Heart right ventricle (tissue), 16 donors: Measurements from ENCODE around the gene GATA6. TPM values are rescaled to one million over a fixed set of nuclear protein-coding genes. Genes with fewer than 3 reads are reported as not detected.
"Not testable (repeated sequence)": the region's sequence is repeated elsewhere in the genome, so short reads cannot be mapped to it uniquely, and the experiment has no call there.

ENCODE experiments used
- ATAC-seq, 8 donors: fragments of 200-7000 bp; cut with Tn5 transposase; one replicate each; pipeline ENCODE4 v1.9.1; 2020; ENCODE audit warnings: mild to moderate bottlenecking in 8 of 8, moderate library complexity in 8 of 8, moderate number of reproducible peaks in 1 of 8
- DNase-seq, 2 donors: peaks; one replicate each; pipeline ENCODE4 v3.0.0-alpha.2; 2020
- H3K27ac ChIP-seq, 10 donors: fragments of 200-600 bp; sonication (generic) in 2 of 10; one replicate each; pipeline versions ENCODE4 v1.5.0 to v1.8.0; 2020 to 2022; ENCODE audit warnings: mild to moderate bottlenecking in 3 of 10
- H3K27me3 ChIP-seq, 7 donors: fragments of 200-600 bp; one replicate each; pipeline ENCODE4 v1.8.0; 2021 to 2022; ENCODE audit warnings: mild to moderate bottlenecking in 2 of 7
- H3K36me3 ChIP-seq, 9 donors: fragments of 200-600 bp; sonication (generic) in 1 of 9; one replicate each; pipeline versions ENCODE4 v1.5.0 to v1.8.0; 2020 to 2022; ENCODE audit warnings: mild to moderate bottlenecking in 2 of 9
- H3K4me1 ChIP-seq, 9 donors: fragments of 200-600 bp; sonication (generic) in 1 of 9; one replicate each; pipeline versions ENCODE4 v1.5.0 to v1.8.0; 2020 to 2022; ENCODE audit warnings: mild to moderate bottlenecking in 4 of 9
- H3K4me3 ChIP-seq, 10 donors: fragments of 200-600 bp; sonication (generic) in 2 of 10; one replicate each; pipeline versions ENCODE4 v1.5.0 to v1.8.0; 2020 to 2022; ENCODE audit warnings: mild to moderate bottlenecking in 7 of 10, moderate library complexity in 2 of 10
- H3K9me3 ChIP-seq, 11 donors: fragments of 200-600 bp in 10 of 11; sonication (generic) in 2 of 11; one replicate each; pipeline versions ENCODE4 v1.5.0 to v1.8.0; 2013 to 2022; ENCODE audit warnings: mild to moderate bottlenecking in 2 of 11, control low read depth in 1 of 11, moderate library complexity in 1 of 11
- WGBS, 2 donors: extraction: QIAGEN DNeasy Blood & Tissue Kit; methylation state at CpG; one replicate each; pipeline ENCODE4 v1.1.7; 2013; ENCODE audit warnings: inconsistent platforms in 1 of 2; 5-methylcytosine and 5-hydroxymethylcytosine counted together
- intact Hi-C, 10 donors: fragments of 100-400 bp; cut with DNase I; formaldehyde crosslinking; loops; one replicate each; pipeline versions ENCODE4 v1.11.1 to v1.14.2; 2022
- polyA plus RNA-seq, 2 donors: library from polyadenylated mRNA; stranded (reverse); fragments of 200-250 nt; gene quantifications; one replicate each; pipeline ENCODE4 v1.2.3, GENCODE V29; 2013
- total RNA-seq, 10 donors: library from RNA; stranded (reverse); fragmentation: NEBNext Ultra II Directional in 3 of 10; extraction: Animal tissue kit (Norgen Biotek cat#: 25700) in 3 of 10; gene quantifications; one replicate each; pipeline versions ENCODE4 v1.2.1 to v1.2.4, GENCODE V29; 2021 to 2023
- TF ChIP-seq, protein P1 (sequence below), 9 donors: fragments of 200-600 bp; sonication (generic) in 2 of 9; IDR thresholded peaks; one replicate each; pipeline versions ENCODE4 v1.5.0 to v1.8.0; 2021 to 2022; ENCODE audit warnings: antibody characterized with exemption in 9 of 9, mild to moderate bottlenecking in 5 of 9, moderate library complexity in 1 of 9
- donor health status: Arrhythmogenic right ventricular cardiomyopathy.
- donor health status: ischemic (EF 13 %, LVEDD 7.1; RV severe dilation, severe dysfunction).
- donor health status: healthy with polysubstance abuse.
- donor health status: DM: no; HTN: yes; CAD: no.
- donor health status: DM: no; HTN: no; CAD: no.
- donor health status: ischemic (EF 25% LVEDD 6.9; RV normal size, moderate dysfunction).
- donor health status: ischemic (EF 25% LVEDD 5.7; RV mildly dilated, moderate dysfunction).
- donor health status: healthy.
- donor health status: DM: yes; HTN: yes; CAD: no.
- donor health status: Ischemic cardiomyopathy.
- donor health status: ischemic (EF 35%, LVEDD 5.7; RV mildly dilated, moderate dysfunction).
- donor health status: nonischemic (EF 11% LVEDD 7.7; RV severe dilation, severe dysfunction).
- donor health status: DM: yes; HTN: yes; CAD: no.
- donor health status: PGD.
- donor health status: ischemic (EF 29% LVEDD 5.4; RV normal size, mild dysfunction).
- donor health status: nonischemic (EF 23%, LVEDD 6.1; RV moderate dilation, normal function).

GATA6 gene
- total and polyA plus RNA-seq, 12 donors = 36.7 to 99.5 (median 69.0) TPM

GRCh38 chr18:22179631-22180030, 10.2 kb downstream of the GATA6 start:
- WGBS, 2 donors = 32 to 49% methylated on average over 1 of the region's 1 CpG
- ATAC-seq = no peak
- Histone ChIP-seq H3K36me3 (peaks cover 0 to 74% (median 35%) of the 10 kb centered on the region in 9 donors), H3K27ac (peak overlapping the region; percentile 80 to 100 (median 97)), H3K4me3 (peak overlapping the region in 5 of 10 donors; percentile 75 to 97 (median 94)), H3K4me1 (peaks cover 5 to 68% (median 46%) of the 10 kb centered on the region in 9 donors), H3K9me3 (no peaks in the 10 kb centered on the region), H3K27me3 (peaks cover 0 to 58% (median 0%) of the 10 kb centered on the region in 7 donors)
- no peak for DNase-seq
- intact Hi-C loops = loop anchor here in 5 of 10 donors (5.0 to 10.0 kb wide), 5 partner anchors 88 to 525 kb away; no protein-coding TSS in a partner anchor
- TF ChIP-seq, protein P1, sequence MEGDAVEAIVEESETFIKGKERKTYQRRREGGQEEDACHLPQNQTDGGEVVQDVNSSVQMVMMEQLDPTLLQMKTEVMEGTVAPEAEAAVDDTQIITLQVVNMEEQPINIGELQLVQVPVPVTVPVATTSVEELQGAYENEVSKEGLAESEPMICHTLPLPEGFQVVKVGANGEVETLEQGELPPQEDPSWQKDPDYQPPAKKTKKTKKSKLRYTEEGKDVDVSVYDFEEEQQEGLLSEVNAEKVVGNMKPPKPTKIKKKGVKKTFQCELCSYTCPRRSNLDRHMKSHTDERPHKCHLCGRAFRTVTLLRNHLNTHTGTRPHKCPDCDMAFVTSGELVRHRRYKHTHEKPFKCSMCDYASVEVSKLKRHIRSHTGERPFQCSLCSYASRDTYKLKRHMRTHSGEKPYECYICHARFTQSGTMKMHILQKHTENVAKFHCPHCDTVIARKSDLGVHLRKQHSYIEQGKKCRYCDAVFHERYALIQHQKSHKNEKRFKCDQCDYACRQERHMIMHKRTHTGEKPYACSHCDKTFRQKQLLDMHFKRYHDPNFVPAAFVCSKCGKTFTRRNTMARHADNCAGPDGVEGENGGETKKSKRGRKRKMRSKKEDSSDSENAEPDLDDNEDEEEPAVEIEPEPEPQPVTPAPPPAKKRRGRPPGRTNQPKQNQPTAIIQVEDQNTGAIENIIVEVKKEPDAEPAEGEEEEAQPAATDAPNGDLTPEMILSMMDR (IDR thresholded peaks at IDR 0.05) = no peak

- peak overlapping the region; percentile 3 to 99 (median 70) for H3K27ac ChIP-seq
- WGBS, 2 donors = 29 to 50% methylated on average over 6 of the region's 6 CpGs
Observed at GRCh38 chr18:22180722-22181121, 11.3 kb downstream of the GATA6 start.

DNA sequence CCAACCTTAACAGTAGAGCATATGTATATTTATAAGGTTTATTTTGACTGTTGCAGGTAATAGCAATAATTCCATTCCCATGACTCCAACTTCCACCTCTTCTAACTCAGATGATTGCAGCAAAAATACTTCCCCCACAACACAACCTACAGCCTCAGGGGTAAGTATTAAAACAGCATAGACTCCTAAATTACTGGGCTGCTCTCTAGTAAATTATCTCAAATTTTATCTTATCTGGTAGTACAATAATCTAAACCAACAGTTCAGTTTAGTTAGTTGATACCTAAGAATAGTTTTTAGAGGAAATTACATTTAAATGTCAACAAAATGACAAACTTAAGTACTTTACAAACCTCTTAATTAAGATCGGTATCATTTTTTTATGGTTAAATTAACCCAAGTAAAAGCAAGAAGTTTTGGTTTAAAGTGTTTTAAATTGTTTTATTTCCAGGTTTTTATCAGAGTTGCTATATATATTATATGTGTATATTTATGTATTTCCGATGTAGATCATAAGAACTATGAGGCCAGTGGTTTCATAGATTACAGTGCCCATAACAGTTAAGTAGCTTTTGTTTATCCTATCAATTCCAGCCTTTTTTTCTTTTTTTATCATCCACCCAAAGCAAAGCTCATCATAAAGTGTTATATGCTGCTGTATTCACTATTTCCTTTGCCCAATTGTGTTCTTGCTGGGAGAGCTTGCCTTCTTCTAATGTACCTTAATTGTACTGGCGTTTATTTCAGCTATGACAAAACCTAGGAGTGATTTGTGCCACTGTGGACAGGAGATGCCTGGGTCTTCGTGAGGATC, 13.7 kb downstream of the GATA6 start:
- no peak for ATAC-seq
- intact Hi-C loops = loop anchor here in 1 of 10 donors (5.0 kb wide), 1 partner anchor 179 kb away; no protein-coding TSS in a partner anchor
- peaks cover 0 to 92% (median 29%) of the 10 kb centered on the region in 9 donors for H3K36me3 ChIP-seq

More at GRCh38 chr18:22180722-22181121, 11.3 kb downstream of the GATA6 start:
- Histone ChIP-seq H3K4me3 (peak overlapping the region in 6 of 10 donors; percentile 3 to 97 (median 76)), H3K36me3 (peaks cover 0 to 85% (median 35%) of the 10 kb centered on the region in 9 donors), H3K4me1 (peaks cover 11 to 73% (median 57%) of the 10 kb centered on the region in 9 donors), H3K9me3 (no peaks in the 10 kb centered on the region), H3K27me3 (peaks cover 0 to 47% (median 0%) of the 10 kb centered on the region in 7 donors)
- TF ChIP-seq, protein P1 (IDR thresholded peaks at IDR 0.05) = no peak
- intact Hi-C loops = loop anchor here in 1 of 10 donors (5.0 kb wide), 1 partner anchor 182 kb away; no protein-coding TSS in a partner anchor
- DNase-seq (no peak), ATAC-seq (no peak)

DNA sequence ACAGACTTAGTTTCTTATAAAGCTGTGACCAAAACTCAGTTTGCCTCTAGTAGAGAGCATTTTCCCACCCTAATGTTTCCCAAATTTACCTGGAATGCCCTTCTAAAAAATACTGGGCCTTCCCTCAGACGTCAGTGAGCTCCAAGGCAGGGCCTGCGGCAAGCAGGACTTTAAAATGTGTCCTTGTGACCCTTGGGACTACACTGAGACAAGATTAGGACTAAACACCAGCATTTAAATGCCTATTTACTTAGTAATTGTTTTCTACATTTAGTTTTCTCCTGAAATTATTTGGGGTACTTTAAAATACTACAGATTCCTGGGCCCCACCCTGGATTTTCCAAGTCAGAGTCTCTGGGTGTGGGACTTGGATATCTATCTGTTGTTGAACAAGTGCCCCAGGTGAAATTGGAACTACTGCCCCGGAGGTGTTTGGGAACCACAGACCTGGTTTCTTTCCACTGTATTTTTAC, 14.3 kb downstream of the GATA6 start:
- TF ChIP-seq, protein P1 (IDR thresholded peaks at IDR 0.05) = no peak
- no peak for ATAC-seq
- Histone ChIP-seq H3K4me1 (peaks cover 23 to 98% (median 84%) of the 10 kb centered on the region in 9 donors), H3K4me3 (no peak overlapping the region), H3K9me3 (no peaks in the 10 kb centered on the region), H3K36me3 (peaks cover 0 to 91% (median 29%) of the 10 kb centered on the region in 9 donors), H3K27me3 (peaks cover 0 to 17% (median 0%) of the 10 kb centered on the region in 7 donors), H3K27ac (peak overlapping the region; percentile 66 to 99 (median 76))
- intact Hi-C loops = loop anchor here in 1 of 10 donors (5.0 kb wide), 1 partner anchor 179 kb away; no protein-coding TSS in a partner anchor
- WGBS, 2 donors = 41 to 49% methylated on average over 3 of the region's 3 CpGs
- no peak for DNase-seq

More for the DNA sequence above, 13.7 kb downstream of the GATA6 start:
- Histone ChIP-seq H3K4me1 (peaks cover 23 to 97% (median 79%) of the 10 kb centered on the region in 9 donors), H3K27ac (peak overlapping the region; percentile 66 to 99 (median 76)), H3K27me3 (peaks cover 0 to 23% (median 0%) of the 10 kb centered on the region in 7 donors), H3K4me3 (no peak overlapping the region), H3K9me3 (no peaks in the 10 kb centered on the region)
- TF ChIP-seq, protein P1 (IDR thresholded peaks at IDR 0.05) = no peak
- no peak for DNase-seq
- 42 to 55% methylated on average over 4 of the region's 4 CpGs for WGBS, 2 donors

DNA sequence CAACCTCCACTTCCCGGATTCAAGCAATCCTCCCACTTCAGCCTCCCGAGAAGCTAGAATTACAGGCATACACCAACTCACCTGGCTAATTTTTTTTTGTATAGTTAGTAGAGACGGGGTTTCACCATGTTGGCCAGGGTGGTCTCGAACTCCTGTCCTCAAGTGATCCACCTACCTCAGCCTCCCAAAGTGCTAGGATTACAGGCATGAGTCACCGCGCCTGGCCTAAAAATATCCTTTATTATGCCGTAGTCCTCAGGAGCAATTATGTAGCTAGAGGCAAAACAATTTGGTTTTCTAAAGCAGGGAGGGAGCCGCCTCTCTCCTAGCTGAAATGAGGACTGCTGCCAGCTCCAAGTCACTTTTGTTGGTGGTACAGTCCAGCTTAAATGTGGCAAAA, 15.2 kb downstream of the GATA6 start:
- not testable (repeated sequence) for DNase-seq, H3K9me3 ChIP-seq, H3K27me3 ChIP-seq
- intact Hi-C loops = loop anchor here in 1 of 10 donors (5.0 kb wide), 1 partner anchor 178 kb away; no protein-coding TSS in a partner anchor
- Histone ChIP-seq H3K4me3 (peak overlapping the region in 1 of 10 donors; percentile 3), H3K36me3 (peaks cover 0 to 88% (median 29%) of the 10 kb centered on the region in 9 donors), H3K4me1 (peaks cover 23 to 98% (median 89%) of the 10 kb centered on the region in 9 donors), H3K27ac (peak overlapping the region; percentile 66 to 99 (median 76))
- 48 to 59% methylated on average over 8 of the region's 8 CpGs for WGBS, 2 donors
- ATAC-seq = peak; percentile 27 to 70 (median 41)
